HepG2 (cell line): Measurements from ENCODE around the gene SLC44A4. TPM values are rescaled to one million over a fixed set of nuclear protein-coding genes. Genes with fewer than 3 reads are reported as not detected.

Experiments
- ARID2 ChIP-seq: sonication (generic); formaldehyde crosslinking; IDR thresholded peaks from 2 replicates; pipeline ENCODE4 v1.8.1; 2022; ENCODE audit warnings: mild to moderate bottlenecking, missing genetic modification reagents, borderline replicate concordance
- CBX2 ChIP-seq, 2 experiments: fragments of 200-600 bp in 1 of 2; sonication (generic); formaldehyde crosslinking in 1 of 2; IDR thresholded peaks; 2 replicates each; pipeline versions ENCODE4 v1.7.0 to v1.8.1; 2018 to 2022; ENCODE audit warnings: low read depth in 2 of 2, low read length in 1 of 2, mild to moderate bottlenecking in 1 of 2, missing genetic modification reagents in 1 of 2
- HNRNPUL1 ChIP-seq: fragments of 200-400 bp; formaldehyde crosslinking; IDR thresholded peaks from 2 replicates; pipeline ENCODE4 v1.6.1; 2017; ENCODE audit warnings: low read depth, mild to moderate bottlenecking, low read length, moderate library complexity
- KMT2B ChIP-seq: IDR thresholded peaks from 2 replicates; pipeline ENCODE4 v1.6.1; 2016; ENCODE audit warnings: missing genetic modification reagents, missing compliant biosample characterization
- MLLT10 ChIP-seq: sonication (generic); formaldehyde crosslinking; IDR thresholded peaks from 2 replicates; pipeline ENCODE4 v1.4.0; 2020; ENCODE audit warnings: missing genetic modification reagents
- MYNN ChIP-seq: sonication (generic); formaldehyde crosslinking; IDR thresholded peaks from 2 replicates; pipeline ENCODE4 v1.4.0; 2020; ENCODE audit warnings: mild to moderate bottlenecking, low read depth, missing genetic modification reagents
- PRDM4 ChIP-seq: sonication (generic); formaldehyde crosslinking; IDR thresholded peaks from 2 replicates; pipeline ENCODE4 v1.9.0; 2021; ENCODE audit warnings: missing genetic modification reagents, borderline replicate concordance
- SALL1 ChIP-seq: sonication (generic); formaldehyde crosslinking; IDR thresholded peaks from 2 replicates; pipeline ENCODE4 v1.8.0; 2022; ENCODE audit warnings: mild to moderate bottlenecking, missing genetic modification reagents
- SP5 ChIP-seq: IDR thresholded peaks from 2 replicates; pipeline ENCODE4 v1.6.1; 2016; ENCODE audit warnings: low read depth, borderline replicate concordance
- WIZ ChIP-seq: sonication (generic); formaldehyde crosslinking; IDR thresholded peaks from 2 replicates; pipeline ENCODE4 v1.5.1; 2020; ENCODE audit warnings: mild to moderate bottlenecking, missing genetic modification reagents
- ZBED4 ChIP-seq: sonication (generic); formaldehyde crosslinking; IDR thresholded peaks from 2 replicates; pipeline ENCODE4 v1.4.0; 2020; ENCODE audit warnings: missing genetic modification reagents, borderline replicate concordance
- ZNF124 ChIP-seq: sonication (generic); formaldehyde crosslinking; IDR thresholded peaks from 2 replicates; pipeline ENCODE4 v1.4.0; 2020; ENCODE audit warnings: missing genetic modification reagents
- polyA plus RNA-seq, 8 experiments: library from polyadenylated mRNA; depleted of rRNA in 3 of 8; stranded (reverse) in 7 of 8; unstranded in 1 of 8; fragments of >200 nt; fragmentation: Illumina TruSeq in 4 of 8; extraction: Trizol in 4 of 8; gene quantifications; 2 replicates each; pipeline versions ENCODE4 v1.2.1 to v1.2.3, GENCODE V29; 2011 to 2016; ENCODE audit warnings: low read depth in 4 of 8, missing spikeins in 1 of 8, mixed read lengths in 1 of 8; ENCODE audit not compliant: insufficient read depth in 1 of 8
- total RNA-seq, 5 experiments: library from RNA; depleted of rRNA; stranded (reverse); fragments of >200 nt; fragmentation: Illumina TruSeq; extraction: Trizol; gene quantifications; 2 replicates each; pipeline ENCODE4 v1.2.3, GENCODE V29; 2016; ENCODE audit warnings: low read depth in 1 of 5
- TF ChIP-seq, protein P1 (sequence below), 2 experiments: fragments of 450-650 bp in 1 of 2; sonication (generic) in 1 of 2; formaldehyde crosslinking; IDR thresholded peaks; 2 replicates each; pipeline versions ENCODE4 v1.5.0 to v1.8.0; 2020 to 2022; ENCODE audit warnings: mild to moderate bottlenecking in 1 of 2, missing genetic modification reagents in 1 of 2
- TF ChIP-seq, protein P2 (sequence below): sonication (generic); formaldehyde crosslinking; IDR thresholded peaks from 2 replicates; pipeline ENCODE4 v1.8.1; 2023; ENCODE audit warnings: mild to moderate bottlenecking, inconsistent platforms, moderate library complexity, missing genetic modification reagents, borderline replicate concordance
- TF ChIP-seq, protein P3 (sequence below): fragments of 450-650 bp; IDR thresholded peaks from 2 replicates; pipeline ENCODE4 v1.6.1; 2016
- TF ChIP-seq, protein P4 (sequence below): sonication (generic); formaldehyde crosslinking; IDR thresholded peaks from 2 replicates; pipeline ENCODE4 v1.4.0; 2020; ENCODE audit warnings: missing genetic modification reagents

SLC44A4 gene
- total and polyA plus RNA-seq, 2 of the 13 experiments (the other 11 are each of a cell fraction or from before 2014, with no cell fraction given) = 3.5 to 5.9 TPM

DNA sequence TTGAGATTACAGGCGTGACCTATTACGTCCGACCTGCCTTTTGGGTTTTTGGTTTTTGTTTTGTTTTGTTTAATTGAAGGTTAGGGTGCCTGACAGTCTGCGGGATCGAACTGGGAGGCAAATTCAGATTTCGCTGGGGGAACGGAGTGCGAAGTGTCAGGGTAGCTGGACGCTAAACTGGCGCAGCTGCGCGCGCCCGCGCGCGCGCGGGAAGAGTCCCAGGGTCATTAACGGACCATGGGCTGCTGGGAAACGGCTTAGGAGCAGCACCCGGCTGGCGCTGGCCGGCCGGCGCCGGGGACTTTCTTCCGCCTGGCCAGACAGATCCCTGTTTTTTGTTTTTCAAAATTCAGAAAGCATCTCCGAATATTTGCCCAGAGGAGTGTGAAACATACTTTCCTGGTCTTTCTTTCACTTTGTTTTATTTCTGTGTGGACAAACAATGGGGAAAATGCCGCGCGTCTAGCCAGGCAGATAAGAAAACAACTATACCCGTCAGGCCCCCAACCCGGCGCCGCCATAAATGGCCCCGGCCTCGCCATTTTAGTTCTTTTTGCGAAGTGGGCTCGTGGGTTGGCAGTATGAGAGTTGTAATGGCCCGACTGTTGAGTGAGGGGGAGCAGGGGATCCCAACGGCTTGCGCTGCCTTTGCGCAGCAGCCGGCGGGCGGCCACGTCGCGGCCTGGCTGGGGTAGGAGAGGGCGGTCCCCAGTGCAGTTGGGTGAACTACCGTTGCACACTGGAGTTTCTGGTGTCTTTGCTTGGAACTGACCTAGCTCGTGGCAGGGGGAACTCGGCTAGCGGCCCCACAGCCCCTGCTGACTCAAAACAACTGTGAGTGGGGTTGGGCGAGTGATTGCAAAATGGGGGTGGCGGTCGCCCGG is 44.2 kb downstream of the SLC44A4 start (continued):
- TF ChIP-seq, protein P1, sequence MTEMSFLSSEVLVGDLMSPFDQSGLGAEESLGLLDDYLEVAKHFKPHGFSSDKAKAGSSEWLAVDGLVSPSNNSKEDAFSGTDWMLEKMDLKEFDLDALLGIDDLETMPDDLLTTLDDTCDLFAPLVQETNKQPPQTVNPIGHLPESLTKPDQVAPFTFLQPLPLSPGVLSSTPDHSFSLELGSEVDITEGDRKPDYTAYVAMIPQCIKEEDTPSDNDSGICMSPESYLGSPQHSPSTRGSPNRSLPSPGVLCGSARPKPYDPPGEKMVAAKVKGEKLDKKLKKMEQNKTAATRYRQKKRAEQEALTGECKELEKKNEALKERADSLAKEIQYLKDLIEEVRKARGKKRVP (CRISPR knock-in tag; IDR thresholded peaks at IDR 0.05) = peak in 1 of 2 experiments; percentile 59; a peak in 1 of 4 replicates
- TF ChIP-seq MYNN (CRISPR knock-in tag) (no peak; the same call in 1 of the 2 replicates), PRDM4 (CRISPR knock-in tag) (peak; percentile 80; the same call in 1 of the 2 replicates), SP5 (CRISPR knock-in tag) (no peak), MLLT10 (CRISPR knock-in tag) (peak; percentile 21; the same call in 1 of the 2 replicates), ZBED4 (CRISPR knock-in tag) (0 out of 2 replicates have a peak, but pooled peaks have one; percentile 52), ZNF124 (CRISPR knock-in tag) (peak; percentile 78; the same call in 1 of the 2 replicates), SALL1 (CRISPR knock-in tag) (peak; percentile 63; the same call in 1 of the 2 replicates), ARID2 (peak; percentile 80; the same call in 1 of the 2 replicates), HNRNPUL1 (no peak), CBX2 (IDR thresholded peaks at IDR 0.05; ENCODE audit: low read depth, low read length) (no peak), CBX2 (CRISPR knock-in tag; IDR thresholded peaks at IDR 0.05; ENCODE audit: low read depth) (no peak), WIZ (CRISPR knock-in tag) (0 out of 2 replicates have a peak, but pooled peaks have one; percentile 74), KMT2B (peak; percentile 75)
- TF ChIP-seq, protein P2, sequence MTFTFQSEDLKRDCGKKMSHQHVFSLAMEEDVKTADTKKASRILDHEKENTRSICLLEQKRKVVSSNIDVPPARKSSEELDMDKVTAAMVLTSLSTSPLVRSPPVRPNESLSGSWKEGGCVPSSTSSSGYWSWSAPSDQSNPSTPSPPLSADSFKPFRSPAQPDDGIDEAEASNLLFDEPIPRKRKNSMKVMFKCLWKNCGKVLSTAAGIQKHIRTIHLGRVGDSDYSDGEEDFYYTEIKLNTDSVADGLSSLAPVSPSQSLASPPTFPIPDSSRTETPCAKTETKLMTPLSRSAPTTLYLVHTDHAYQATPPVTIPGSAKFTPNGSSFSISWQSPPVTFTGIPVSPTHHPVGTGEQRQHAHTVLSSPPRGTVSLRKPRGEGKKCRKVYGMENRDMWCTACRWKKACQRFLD (CRISPR knock-in tag) = peak; percentile 85; the same call in 1 of the 2 replicates
- TF ChIP-seq, protein P3, sequence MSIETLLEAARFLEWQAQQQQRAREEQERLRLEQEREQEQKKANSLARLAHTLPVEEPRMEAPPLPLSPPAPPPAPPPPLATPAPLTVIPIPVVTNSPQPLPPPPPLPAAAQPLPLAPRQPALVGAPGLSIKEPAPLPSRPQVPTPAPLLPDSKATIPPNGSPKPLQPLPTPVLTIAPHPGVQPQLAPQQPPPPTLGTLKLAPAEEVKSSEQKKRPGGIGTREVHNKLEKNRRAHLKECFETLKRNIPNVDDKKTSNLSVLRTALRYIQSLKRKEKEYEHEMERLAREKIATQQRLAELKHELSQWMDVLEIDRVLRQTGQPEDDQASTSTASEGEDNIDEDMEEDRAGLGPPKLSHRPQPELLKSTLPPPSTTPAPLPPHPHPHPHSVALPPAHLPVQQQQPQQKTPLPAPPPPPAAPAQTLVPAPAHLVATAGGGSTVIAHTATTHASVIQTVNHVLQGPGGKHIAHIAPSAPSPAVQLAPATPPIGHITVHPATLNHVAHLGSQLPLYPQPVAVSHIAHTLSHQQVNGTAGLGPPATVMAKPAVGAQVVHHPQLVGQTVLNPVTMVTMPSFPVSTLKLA = peak; percentile 29; the same call in 1 of the 2 replicates
- TF ChIP-seq, protein P4, sequence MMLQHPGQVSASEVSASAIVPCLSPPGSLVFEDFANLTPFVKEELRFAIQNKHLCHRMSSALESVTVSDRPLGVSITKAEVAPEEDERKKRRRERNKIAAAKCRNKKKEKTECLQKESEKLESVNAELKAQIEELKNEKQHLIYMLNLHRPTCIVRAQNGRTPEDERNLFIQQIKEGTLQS = peak; percentile 68
